ELF-1 (cell line): ENCODE results near the gene HOTAIR.

ENCODE experiments used
- DNase-seq: peaks from one replicate; pipeline ENCODE4 v3.0.0-alpha.2; 2016; ENCODE audit warnings: low read depth, low spot score

HOTAIR gene

DNA sequence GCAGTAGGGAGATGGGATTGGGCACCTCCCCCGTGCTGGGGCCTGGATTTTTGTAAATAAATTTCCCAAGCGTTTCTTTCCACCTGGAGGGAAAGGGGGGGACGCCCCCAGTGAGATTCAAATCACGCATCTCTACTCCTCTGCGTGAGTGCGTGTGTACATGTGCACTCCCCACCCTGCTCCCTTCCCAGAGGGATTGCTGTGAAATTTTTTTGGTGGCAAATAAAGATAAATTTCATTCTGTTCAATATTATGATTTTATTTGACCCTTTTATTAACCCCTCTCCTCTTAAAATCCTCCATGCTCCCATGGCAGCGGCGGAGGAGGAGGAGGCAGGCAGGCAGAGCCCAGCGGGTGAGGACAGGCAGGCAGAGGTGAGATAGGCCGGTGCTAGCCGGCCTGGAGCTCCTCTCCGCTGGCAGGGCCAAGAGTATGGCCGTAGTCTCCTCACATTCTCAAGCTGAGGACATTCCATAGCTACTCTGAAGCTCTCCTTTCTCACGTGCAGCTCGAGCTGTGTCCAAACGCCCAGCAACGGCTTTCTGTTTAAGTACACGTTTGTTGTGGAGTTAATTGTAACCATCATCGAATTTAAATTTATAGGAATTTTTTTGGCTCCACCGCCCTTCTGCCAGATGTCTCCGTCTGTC is 1.5 kb upstream of the HOTAIR start:
- DNase-seq, result no peak

DNA sequence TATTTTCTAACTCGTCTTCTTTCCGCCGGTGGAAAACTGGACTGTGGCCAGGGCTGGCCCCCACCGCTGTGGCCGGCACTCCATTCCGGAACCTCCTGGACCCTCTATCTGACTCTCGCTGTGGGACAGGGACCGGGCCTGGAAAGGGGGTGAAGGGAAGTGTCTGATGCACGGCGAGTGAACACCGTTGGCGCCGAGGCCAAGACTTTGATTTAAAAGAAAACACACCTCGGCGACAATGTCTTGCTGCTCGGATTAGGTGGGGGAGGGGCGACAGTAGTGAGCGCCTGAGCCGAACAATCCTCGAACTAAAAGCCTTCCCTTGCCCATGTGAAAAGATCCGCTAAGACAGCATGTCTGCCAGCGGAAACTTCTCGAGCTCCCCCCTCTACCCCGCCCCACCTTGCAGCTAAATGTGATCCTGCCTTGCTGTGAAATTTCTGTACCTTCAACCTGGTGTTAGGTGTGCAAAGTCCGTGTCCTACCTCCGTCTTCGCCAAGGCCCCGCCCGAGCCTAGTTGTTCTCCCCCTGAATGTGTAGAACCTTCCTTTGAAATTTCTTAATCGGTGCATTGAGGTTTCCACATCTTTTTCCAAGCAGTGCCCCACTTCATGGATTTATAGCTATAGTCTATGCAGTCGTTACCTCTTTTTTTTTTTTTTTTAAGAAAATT is 862 bp upstream of the HOTAIR start:
- DNase-seq, result no peak

DNA sequence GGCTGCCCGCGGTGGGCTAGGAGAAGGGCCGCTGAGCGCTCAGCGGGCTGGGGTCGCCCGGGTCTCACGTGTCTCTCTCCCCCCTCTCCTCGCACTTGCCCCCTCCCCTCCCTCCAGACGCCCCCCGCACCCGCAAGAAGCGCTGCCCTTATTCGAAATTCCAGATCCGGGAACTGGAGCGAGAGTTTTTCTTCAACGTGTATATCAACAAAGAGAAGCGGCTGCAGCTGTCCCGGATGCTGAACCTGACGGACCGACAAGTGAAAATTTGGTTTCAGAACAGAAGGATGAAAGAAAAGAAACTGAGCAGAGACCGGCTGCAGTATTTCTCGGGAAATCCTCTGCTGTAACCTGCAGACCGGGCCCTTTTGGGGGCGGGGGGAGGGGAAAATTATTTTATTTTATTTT is 314 bp upstream of the HOTAIR start:
- no peak for DNase-seq

DNA sequence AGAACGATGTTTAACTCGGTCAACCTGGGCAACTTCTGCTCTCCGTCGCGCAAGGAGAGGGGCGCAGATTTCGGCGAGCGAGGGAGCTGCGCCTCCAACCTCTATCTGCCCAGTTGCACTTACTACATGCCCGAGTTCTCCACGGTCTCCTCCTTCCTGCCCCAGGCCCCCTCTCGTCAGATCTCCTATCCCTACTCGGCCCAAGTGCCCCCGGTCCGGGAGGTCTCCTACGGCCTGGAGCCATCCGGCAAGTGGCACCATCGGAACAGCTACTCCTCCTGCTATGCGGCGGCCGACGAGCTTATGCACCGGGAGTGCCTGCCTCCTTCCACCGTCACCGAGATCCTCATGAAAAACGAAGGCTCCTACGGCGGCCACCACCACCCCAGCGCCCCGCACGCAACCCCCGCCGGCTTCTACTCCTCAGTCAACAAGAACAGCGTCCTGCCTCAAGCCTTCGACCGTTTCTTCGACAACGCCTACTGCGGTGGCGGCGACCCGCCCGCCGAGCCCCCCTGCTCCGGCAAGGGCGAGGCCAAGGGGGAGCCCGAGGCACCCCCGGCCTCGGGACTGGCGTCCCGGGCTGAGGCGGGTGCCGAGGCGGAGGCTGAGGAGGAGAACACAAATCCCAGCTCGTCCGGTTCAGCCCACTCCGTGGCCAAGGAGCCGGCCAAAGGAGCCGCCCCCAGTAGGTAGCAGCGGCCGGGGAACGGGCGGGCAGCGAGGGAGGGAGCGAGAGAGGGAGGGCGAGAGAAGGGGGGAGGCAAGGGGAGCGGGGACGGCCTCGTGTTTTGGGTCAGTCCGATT is 1.3 kb downstream of the HOTAIR start:
- no peak for DNase-seq

DNA sequence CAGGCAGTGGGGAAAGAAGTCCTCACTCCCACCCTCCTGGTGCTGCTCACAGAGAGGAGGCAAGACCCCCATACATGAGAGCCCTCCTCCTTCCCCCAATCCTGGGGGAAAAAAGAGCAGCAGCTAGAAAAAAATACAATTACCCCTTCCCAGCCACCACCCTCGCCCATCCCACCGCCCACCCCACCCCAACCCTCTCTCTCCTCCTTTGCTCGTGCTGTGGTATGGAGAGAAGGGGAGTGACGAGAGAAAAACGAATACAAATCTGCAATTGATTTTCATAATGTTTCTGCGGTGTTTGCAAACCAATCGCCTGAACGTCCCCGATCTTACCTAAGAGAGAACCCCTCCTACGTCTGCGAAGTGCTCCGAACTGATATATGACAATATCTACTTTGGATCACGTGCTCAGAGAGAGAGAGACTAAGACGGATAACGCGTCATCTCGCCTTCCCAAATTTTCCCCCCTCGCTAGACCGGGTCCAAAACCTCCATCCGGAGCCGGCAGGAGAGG is 2.0 kb downstream of the HOTAIR start, which contains the start of gene HOXC11:
Gene HOXC11, plus strand, starts transcription at position 405 of the 514 bp plus-strand sequence. CDS start 116 bp downstream, outside the sequence.
- DNase-seq, result no peak

DNA sequence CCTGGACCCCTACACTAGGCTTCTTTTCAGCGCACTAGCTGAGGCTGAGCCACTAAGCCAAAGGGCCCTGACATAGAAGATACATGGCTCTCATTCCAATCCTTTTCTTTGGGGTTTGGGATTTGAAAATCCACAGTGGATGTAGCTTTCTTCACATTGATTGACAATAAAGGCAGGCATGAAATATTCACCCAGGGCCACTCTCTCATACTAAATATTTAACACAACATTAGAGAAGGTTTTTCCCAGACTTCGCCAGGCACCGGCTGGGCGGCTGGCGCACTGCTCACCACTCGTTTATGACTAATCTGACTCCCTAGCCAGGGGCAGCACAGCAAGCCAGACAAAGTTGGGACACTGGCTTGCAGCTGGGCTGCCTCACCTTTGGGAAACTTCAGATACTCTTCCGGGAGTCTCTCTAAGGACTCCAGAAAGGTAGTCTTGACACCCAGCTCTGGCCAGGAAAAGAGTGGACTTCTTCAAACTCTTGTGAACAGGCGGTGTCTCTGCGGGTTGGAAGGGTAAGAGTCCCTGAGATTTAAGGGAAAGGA is 2.5 kb downstream of the HOTAIR start:
- no peak for DNase-seq

DNA sequence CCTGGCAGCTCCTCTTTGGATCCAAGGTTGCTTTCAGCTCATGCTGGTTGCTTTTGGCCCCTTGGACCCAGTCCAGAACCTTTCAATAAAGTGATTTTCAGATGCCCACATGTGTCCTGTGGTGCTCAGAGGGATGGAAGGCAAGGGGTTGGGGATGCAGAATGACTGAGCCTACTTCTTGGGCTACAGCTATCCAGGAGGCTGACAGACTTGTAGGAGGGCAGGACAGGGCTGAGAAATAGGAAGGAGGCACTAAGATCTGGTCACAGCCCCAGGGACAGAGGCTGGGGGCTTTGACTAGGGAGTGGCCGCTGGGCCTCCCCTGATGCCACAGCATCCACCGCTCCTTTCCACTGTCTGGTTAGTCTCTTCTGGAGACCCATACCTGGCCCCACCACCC is 3.1 kb downstream of the HOTAIR start:
- no peak for DNase-seq

DNA sequence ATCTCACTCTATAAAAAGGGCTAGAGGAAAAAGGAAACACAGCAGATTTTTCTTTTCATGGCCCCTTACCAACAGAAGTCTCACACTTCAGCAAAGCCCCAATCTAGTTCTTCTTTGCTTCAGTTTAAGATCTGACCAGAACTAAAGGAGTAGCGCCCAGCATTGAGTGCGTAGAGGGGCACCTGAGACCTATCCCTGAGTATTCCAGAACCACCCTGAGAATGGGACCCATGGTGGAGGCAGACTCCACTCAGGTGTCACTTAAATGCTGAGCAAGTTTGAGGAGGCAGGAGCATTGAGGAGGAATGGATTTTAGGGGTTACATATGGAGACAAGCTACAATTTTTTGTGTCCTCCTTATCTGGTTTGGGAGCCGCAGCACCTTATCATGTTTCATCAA is 3.6 kb downstream of the HOTAIR start:
- no peak for DNase-seq

DNA sequence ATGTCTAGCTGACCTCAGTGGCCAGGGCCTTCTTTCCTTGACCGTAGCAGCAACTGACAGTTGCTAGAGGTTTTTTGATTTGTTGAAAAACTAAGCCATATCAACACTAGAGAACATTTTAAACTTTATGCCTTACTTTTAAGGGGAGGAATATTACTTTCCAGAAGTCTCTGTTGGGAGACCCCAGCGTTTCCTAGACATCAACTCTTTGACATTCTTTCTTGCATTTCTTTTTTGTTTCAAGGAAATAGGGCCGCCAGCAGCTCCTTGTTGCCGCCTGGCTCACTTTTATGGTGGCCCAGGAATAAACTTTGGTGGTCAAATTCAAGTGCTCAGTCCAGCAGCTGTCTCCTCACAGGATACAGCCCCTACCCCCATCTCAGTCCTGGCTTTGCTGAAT is 4.3 kb downstream of the HOTAIR start:
- DNase-seq, result no peak

DNA sequence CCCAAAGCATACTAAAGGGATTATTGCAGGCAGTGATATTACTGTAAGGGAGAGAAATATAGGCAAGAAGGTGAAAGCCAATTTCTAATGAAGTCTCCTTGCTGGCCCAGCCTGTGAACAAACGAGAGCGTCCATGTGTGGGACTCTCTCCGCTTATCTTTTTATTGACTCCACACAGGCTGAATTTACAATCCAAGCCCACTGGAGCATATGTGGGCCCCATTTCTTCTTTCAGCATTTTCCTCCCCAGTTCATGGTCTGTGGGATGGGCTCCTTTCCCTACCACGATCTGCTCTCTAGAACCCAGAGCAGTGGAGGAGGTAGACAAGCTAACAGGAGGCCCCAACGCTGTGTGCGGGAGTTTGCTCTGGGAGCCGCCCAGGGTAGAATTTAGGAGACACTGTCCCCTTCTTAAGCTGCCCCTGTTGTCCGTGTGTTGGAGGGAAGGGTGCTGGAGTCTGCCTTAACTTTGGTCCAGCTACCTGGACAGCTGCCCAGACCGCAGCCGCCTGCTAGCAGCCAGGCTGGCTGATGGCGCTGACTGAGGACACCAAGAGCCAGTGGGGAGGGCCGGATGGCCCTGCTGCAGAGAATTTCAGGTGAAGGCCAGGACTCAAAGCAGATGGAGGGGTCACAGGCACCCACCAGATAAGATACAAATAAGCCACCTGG is 5.0 kb downstream of the HOTAIR start:
- no peak for DNase-seq

DNA sequence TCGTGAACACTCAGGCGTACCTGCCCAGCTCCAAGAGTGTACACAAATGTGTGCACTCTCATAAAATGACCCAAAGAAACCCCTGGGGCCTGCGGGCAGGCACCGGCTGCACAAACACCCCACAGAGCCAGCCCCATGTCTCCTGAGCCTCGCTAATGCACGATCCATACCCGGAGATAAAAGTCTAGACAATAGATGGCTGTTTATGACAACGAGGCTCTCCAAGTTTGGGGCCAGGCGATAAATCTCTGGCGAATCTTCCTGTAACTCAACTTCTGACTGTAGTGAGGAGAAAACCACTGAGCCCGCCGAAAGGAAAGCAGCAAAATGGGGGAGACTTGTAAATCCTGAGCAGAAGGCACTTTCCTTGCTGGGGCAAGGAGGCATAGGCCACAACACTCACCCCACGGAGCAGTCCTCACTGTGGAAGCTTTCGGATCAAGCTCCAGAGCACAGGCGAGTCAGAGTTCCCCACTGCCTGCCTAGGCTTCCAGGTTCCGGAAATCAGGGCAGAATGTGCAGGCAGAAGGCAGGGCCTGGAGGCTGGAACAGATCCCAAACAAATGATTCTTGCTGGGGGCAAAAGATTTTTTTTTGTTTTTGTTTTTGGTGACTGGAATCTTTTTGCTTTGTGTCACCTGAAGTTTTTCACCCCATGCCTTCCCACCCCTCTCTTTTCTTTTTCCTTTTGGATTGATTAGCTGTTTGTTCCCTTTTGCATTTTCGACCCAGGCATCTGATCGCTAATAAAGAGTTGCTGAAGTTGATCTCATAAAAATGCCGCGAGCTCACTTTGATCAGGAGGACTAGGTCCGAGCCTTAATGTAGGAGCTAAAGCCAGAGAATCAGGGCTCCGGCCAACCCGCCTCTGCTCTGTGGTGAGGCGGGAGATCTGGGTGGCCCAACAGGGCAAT is 6.3 kb downstream of the HOTAIR start:
- no peak for DNase-seq

DNA sequence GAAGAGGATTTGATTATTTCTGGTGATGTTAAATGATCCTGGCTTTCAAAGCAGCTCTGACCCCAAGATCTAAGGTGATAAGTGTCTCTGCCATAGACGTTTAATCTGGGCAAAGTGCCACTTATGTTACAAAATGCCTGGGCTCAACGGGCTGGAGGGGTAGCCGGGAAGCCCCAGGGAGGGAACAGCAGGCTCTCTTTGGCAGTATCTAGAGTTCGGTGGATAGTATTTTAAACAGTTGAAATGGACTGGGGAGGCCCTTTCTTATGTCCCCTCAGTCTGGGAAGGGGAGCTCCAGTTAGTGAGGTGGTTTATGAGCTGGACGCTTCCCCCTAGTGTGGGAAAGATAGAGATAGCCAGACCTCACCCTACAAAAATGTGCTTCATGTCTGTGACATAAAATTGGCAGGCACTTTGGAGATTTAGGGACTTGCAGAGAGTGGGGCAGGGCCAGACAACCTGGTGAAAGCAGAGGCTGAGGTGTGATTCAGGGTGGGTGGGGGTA is 7.3 kb downstream of the HOTAIR start:
- no peak for DNase-seq

DNA sequence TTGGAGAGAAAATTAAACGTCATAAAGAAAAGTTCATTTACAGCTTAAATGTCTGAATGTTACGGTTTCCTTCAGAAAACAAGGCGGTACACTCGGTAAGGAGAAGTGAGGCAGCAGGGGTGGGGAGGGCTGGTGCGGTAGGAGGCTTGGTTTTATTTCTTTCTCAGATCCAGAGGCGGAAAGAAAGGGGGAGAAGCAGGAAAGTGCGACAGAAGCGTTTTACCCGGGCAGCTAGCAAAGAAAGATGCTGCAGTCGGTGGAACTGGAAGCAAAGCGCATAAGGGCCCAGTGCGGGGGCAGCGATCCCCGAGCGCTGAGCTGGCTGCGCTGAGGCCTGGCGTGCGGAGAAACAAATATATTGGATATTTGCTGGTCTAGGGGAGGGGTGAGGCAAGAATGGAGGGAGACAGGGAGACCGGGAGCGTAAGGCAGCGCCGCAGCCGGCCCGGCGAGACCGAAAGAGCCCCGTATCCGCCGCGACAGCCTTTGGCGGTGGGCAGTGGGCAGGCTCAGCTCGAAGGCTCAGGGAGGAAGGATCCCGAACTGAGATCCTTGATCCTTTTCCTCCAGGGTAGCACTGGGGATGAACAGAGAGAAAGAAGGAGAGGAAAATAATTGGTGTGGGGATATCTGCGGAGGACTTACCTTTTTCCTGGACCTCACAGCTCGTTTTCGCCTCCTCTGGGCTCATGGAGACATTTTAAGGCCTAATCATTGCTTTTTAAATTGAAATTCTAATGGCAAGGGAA is 8.2 kb downstream of the HOTAIR start:
- no peak for DNase-seq

DNA sequence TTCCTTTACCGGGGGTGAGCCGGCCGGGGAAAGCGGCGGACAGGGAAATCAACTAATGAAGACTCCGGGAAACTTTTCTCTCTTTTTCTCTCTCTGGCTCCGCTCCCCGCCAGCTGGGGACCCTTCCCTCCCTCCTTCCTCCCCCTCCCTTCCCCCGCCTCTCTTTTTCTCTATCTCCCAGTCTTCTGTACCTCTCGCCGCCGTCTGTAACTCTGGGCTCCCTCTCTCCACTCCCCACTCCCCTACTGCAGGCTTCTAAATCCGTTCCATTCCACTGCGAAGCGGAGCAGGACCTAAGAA is 8.7 kb downstream of the HOTAIR start:
- DNase-seq, result no peak

DNA sequence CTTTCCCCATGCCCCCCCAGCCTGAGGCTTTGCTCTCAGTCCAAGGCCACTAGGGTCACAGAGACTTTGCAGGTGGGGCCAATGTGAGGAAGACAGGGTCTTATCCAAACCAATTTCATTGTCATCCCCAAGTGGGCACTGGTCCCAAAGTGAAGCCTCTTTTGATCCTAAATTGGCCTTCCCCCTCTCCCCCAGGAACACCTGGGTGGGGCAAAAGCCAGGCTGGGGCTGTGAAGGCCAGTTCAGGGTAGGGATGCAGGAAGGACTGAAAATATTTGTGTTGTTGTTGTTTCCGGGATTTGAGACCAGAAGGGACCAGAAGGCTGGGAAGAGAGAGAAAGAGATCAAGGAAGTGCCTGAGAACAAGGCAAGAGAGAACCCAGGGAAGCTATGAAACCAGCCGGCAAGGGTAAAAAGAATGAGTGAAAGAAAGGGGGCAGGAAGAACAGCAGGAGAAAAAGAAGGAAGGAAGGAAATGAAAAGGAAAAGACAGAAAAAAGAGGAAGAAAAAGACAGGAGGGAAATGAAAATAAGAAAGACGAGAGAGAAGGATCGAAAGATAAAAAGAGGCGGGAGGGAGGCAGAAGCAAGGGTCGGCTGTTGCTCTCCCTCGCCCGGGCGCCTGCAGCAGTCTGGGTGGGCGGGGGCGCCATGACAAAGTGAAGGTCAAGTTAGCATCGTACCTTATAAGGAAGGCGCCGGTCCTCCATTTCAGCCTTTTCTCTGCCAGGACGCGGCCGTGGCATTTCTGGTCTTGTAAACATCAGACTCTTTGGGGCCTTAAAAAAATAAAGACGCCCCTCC is 9.3 kb downstream of the HOTAIR start:
- peak; percentile 30 for DNase-seq

DNA sequence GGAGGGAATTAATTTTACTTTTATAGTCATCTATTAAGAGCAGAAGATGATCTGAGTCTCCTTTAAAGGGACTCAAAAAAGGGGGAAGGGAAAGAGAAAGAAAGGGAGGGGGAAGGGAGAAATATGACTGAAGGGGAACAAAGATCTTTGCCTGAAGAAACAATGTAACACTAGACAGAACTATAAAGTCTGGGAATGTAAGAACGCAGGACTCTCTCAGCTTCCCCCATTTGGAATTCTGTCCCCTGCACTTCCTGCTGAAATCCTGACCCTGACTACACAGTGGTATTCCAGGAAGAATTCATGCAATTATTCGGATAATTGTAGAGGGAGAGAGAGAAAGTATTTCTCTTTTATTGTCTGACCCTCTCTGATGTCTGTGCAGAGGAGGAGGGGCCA is 10.4 kb downstream of the HOTAIR start:
- peak; percentile 0 for DNase-seq

DNA sequence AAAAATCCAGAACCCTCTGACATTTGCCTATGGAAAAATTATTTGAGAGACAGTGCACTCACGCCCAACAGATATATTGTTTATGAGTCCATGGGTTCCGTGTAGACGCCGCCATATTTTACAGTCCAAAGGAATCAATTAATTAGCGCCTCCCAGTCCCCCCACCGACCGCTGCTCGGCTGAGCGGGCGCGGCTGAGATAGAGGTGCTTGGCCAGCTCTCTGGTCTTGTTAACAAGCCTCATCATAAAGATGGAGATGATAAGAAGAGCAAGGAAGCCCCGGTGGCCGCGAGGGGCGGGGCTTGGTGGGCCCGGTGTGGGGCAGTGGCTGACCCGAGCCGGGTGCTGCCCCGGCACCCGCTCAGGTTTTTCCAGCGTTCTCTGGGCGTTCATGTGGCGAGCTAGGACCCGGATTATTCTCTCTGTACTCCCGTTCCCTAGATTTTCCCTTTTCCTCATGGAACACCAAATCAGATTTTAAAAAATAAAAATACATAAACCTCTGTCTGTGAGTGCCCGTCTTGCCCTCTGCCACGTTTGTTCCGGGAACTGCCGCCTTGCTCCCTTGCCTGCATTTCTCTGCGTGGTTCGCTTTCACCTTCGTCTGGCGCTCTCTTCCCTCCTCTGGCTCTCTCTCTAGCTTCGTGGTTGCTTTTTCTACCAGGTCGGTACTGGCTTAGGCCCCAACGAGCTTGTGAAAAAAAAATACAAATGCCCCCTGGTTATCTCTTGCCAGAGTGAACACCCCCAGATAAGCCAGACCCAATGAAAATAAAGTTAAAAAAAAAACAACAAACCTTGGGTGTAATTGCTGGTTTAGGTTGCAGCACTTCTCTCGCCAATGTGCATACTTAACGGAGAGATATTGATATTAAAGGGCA is 11.1 kb downstream of the HOTAIR start:
- DNase-seq, result no peak

DNA sequence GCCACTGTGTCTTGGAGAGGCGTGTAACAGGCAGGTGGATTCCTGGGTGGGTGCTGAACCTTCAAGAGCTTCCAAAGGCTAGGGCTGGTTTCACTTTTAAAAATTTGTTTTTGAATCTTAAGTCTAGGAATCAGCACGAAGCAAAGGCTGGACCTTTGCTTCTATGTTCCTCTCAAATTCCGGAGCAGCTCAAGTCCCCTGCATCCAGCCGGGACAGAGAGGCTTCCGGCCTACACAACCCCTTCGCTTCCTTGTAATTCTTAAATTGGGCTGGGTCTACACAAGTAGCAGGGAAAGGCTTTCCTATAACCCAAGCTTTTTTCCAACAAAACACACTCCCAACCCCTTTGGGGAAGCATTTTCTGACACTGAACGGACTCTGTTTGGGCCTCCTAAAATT is 11.7 kb downstream of the HOTAIR start:
- peak; percentile 1 for DNase-seq
